Measurements from ENCODE around the gene TBC1D30.
A peak's percentile ranks its signal among the peaks of the same experiment; 100 is the strongest.
"Not testable (repeated sequence)": the region's sequence is repeated elsewhere in the genome, so short reads cannot be mapped to it uniquely, and the experiment has no call there.

The TBC1D30 gene

GRCh38 chr12:64796205-64796845 lies 28.1 kb upstream of the TBC1D30 start:
- DNase-seq (ENCODE audit: low read depth): peak; percentile 93
- H3K4me3 ChIP-seq (ENCODE audit: low read depth, low read length): peak overlapping the region; percentile 27

GRCh38 chr12:64797156-64797555 lies 27.3 kb upstream of the TBC1D30 start:
- H3K4me3 ChIP-seq (ENCODE audit: low read depth, low read length): no peak overlapping the region
- no peak for DNase-seq (ENCODE audit: low read depth)

More at GRCh38 chr12:64796205-64796845, 28.1 kb upstream of the TBC1D30 start:
- peak; percentile 66 for TF ChIP-seq CTCF (IDR thresholded peaks at IDR 0.05; ENCODE audit: control insufficient read depth, extremely low read depth, insufficient read depth)

DNA sequence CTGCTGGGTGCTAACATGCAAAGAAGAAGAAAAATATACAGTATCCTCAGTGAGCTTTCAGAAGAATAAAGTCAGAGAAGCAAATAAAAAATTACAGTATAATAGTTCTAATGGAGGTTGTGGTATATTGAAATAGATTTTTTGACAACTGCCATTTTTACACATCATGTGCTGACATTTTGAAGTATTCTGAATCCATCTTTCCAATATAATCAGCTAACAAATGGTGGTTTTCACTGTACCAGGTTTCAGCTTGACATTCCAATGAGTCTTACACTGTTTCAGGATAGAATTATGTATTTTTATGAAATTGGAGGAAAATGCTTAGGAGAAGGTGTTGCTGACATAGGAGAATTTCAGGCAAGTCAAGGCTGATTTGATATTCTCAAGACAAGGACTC lies 26.3 kb upstream of the TBC1D30 start:
- no peak for TF ChIP-seq CTCF (IDR thresholded peaks at IDR 0.05; ENCODE audit: control insufficient read depth, extremely low read depth, insufficient read depth)
- DNase-seq (ENCODE audit: low read depth): no peak
- no peak overlapping the region for H3K4me3 ChIP-seq (ENCODE audit: low read depth, low read length)

More at GRCh38 chr12:64797156-64797555, 27.3 kb upstream of the TBC1D30 start:
- TF ChIP-seq CTCF (IDR thresholded peaks at IDR 0.05; ENCODE audit: control insufficient read depth, extremely low read depth, insufficient read depth): no peak

- no peak overlapping the region for H3K4me3 ChIP-seq (ENCODE audit: low read depth, low read length)
- no peak for TF ChIP-seq CTCF (IDR thresholded peaks at IDR 0.05; ENCODE audit: control insufficient read depth, extremely low read depth, insufficient read depth)
- no peak for DNase-seq (ENCODE audit: low read depth)
Measured at GRCh38 chr12:64800640-64801039, 23.8 kb upstream of the TBC1D30 start.

GRCh38 chr12:64801381-64801780 lies 23.1 kb upstream of the TBC1D30 start:
- DNase-seq (ENCODE audit: low read depth): no peak
- H3K4me3 ChIP-seq (ENCODE audit: low read depth, low read length): no peak overlapping the region
- TF ChIP-seq CTCF (IDR thresholded peaks at IDR 0.05; ENCODE audit: control insufficient read depth, extremely low read depth, insufficient read depth): peak; percentile 54

GRCh38 chr12:64802180-64802775 lies 22.2 kb upstream of the TBC1D30 start:
- peak; percentile 88 for TF ChIP-seq CTCF (IDR thresholded peaks at IDR 0.05; ENCODE audit: control insufficient read depth, extremely low read depth, insufficient read depth)
- not testable (repeated sequence) for DNase-seq (ENCODE audit: low read depth); H3K4me3 ChIP-seq (ENCODE audit: low read depth, low read length)

Data from LNCaP clone FGC (cell line).